NCI-H1417 (cell line): ENCODE results near the gene C6orf136.
"Not testable (repeated sequence)": the region's sequence is repeated elsewhere in the genome, so short reads cannot be mapped to it uniquely, and the experiment has no call there.

Source experiments
- DNase-seq, 3 experiments: peaks; one replicate each; lab custom pipeline; 2025; lab: John Stamatoyannopoulos, UW

Gene C6orf136

GRCh38 chr6:30656513-30656912 is 9.6 kb downstream of the C6orf136 start:
- DNase-seq: no peak

- no peak for DNase-seq
Observed at GRCh38 chr6:30657454-30657853, 10.5 kb downstream of the C6orf136 start.

GRCh38 chr6:30657922-30658321 is 11.0 kb downstream of the C6orf136 start:
- not testable (repeated sequence) for DNase-seq

- DNase-seq: no peak
Observed at GRCh38 chr6:30664994-30665767, 18.2 kb downstream of the C6orf136 start.

- not testable (repeated sequence) for DNase-seq
Observed at GRCh38 chr6:30666300-30666699, 19.4 kb downstream of the C6orf136 start.

GRCh38 chr6:30670760-30671527 is 24.0 kb downstream of the C6orf136 start:
- no peak for DNase-seq

- DNase-seq: peak; percentile 89 to 97 (median 94)
Observed at GRCh38 chr6:30672445-30673253, 25.7 kb downstream of the C6orf136 start, which contains the start of gene DHX16. DHX16 (minus strand) TSS chr6:30673006; CDS start chr6:30672841, 165 bp downstream.

GRCh38 chr6:30676660-30677285 is 29.8 kb downstream of the C6orf136 start:
- DNase-seq: no peak

GRCh38 chr6:30678964-30679726 is 32.2 kb downstream of the C6orf136 start:
- DNase-seq: peak; percentile 61 to 79 (median 67)

GRCh38 chr6:30679765-30680535 is 33.0 kb downstream of the C6orf136 start:
- DNase-seq: no peak

- DNase-seq: no peak
Observed at GRCh38 chr6:30681766-30682142, 34.8 kb downstream of the C6orf136 start.

GRCh38 chr6:30682143-30683117 is 35.5 kb downstream of the C6orf136 start:
- peak in 1 of 3 experiments; percentile 2 for DNase-seq

GRCh38 chr6:30683183-30683979 is 36.4 kb downstream of the C6orf136 start:
- DNase-seq: no peak

- DNase-seq: no peak
Observed at GRCh38 chr6:30683980-30684338, 37.0 kb downstream of the C6orf136 start.

- DNase-seq: no peak
Observed at GRCh38 chr6:30684386-30685156, 37.6 kb downstream of the C6orf136 start.

GRCh38 chr6:30685157-30686008 is 38.5 kb downstream of the C6orf136 start:
- no peak for DNase-seq
